Activated T-cell treated with anti-CD3 and anti-CD28 coated beads, Interleukin-2, amount 50 U/mL, for 72 hours (primary cell): ENCODE data around the gene DISP2. TPM values are rescaled to one million over a fixed set of nuclear protein-coding genes. Genes with fewer than 3 reads are reported as not detected.

ENCODE experiments used
- ATAC-seq, 2 donors: fragments of 150-1000 bp; cut with Tn5 transposase; replicated peaks in 1 of 2; 2 replicates each; pipeline ENCODE4 v1.10.0; 2021; ENCODE audit warnings: moderate library complexity in 2 of 2, mild to moderate bottlenecking in 1 of 2
- DNase-seq, 2 donors: peaks; one replicate each; pipeline ENCODE4 v3.0.0; 2021 to 2022; ENCODE audit warnings: mixed read lengths in 1 of 2
- H3K27ac Mint-ChIP-seq: one replicate; pipeline ENCODE4 v1.8.0; 2022; ENCODE audit warnings: mild to moderate bottlenecking, moderate library complexity, mixed read lengths
- H3K27me3 Mint-ChIP-seq: one replicate; pipeline ENCODE4 v1.8.0; 2022; ENCODE audit warnings: low read depth, mixed read lengths
- H3K36me3 Mint-ChIP-seq, 2 donors: one replicate each; pipeline ENCODE4 v1.8.0; 2022; ENCODE audit warnings: mixed read lengths in 2 of 2, mild to moderate bottlenecking in 1 of 2; ENCODE audit not compliant: insufficient read depth in 2 of 2
- H3K4me1 Mint-ChIP-seq: one replicate; pipeline ENCODE4 v1.8.0; 2022; ENCODE audit warnings: low read depth, mixed read lengths
- H3K4me3 Mint-ChIP-seq, 2 donors: one replicate each; pipeline ENCODE4 v1.8.0; 2022; ENCODE audit warnings: mild to moderate bottlenecking in 2 of 2, mixed read lengths in 2 of 2, moderate library complexity in 2 of 2
- H3K9me3 Mint-ChIP-seq, 2 donors: one replicate each; pipeline ENCODE4 v1.8.0; 2022; ENCODE audit warnings: mixed read lengths in 2 of 2
- total RNA-seq, 2 donors: library from RNA; stranded (reverse); gene quantifications; one replicate each; pipeline ENCODE4 v1.2.3, GENCODE V29; 2022

The DISP2 gene
- total RNA-seq, 2 donors from 2014 or later: 0.19 to 0.34 TPM

DNA sequence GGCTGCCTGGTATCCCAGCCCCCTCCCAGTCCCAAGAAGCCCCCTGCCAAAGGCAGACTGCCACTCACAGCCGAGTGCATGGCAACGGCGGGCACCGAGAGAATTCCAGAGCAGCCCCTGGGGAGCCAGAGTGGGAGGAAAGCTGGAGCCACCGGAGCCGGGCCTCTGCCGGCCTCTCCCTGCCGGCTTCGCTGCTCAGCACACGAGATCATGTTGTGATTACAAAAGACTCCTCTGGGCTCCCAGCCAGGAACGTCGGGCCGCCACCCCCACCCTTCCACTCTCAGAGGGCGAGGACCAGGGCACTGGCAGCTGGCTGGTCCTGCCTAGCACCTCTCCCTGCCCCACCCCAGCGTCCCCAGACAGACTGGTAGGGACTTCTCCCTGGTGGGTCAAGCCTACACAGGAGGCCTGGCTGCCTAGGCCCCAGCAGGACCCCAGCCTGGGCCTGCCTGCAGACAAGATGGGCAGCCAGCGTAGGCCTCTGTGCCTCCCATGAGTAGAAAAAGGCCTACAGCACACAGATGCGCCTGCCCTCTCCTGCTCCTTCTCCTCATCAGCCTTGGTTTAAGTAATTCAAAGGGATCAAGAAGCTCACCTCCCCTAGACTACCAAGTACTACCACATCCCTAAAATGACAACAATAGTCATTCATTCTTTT, 17.1 kb upstream of the DISP2 start, which contains the start of gene CCDC9B:
Gene CCDC9B, minus strand, starts transcription at position 200 of the 661 bp plus-strand sequence. Its CDS starts 120 bp downstream, at position 80.
- Mint-ChIP-seq H3K27me3 (no peaks in the 10 kb centered on the region), H3K9me3 (no peaks in the 10 kb centered on the region), H3K36me3 (no peaks in the 10 kb centered on the region), H3K27ac (no peak within 1 kb of the TSS), H3K4me1 (no peaks in the 10 kb centered on the region), H3K4me3 (no peak within 1 kb of the TSS)
- ATAC-seq (no peak), DNase-seq (no peak)

- DNase-seq: no peak
- no peak for ATAC-seq
- no peaks in the 10 kb centered on the region for H3K4me1 Mint-ChIP-seq
- no peaks in the 10 kb centered on the region for H3K9me3 Mint-ChIP-seq
- H3K4me3 Mint-ChIP-seq: no peak overlapping the region
- no peak overlapping the region for H3K27ac Mint-ChIP-seq
- no peaks in the 10 kb centered on the region for H3K36me3 Mint-ChIP-seq
- H3K27me3 Mint-ChIP-seq: no peaks in the 10 kb centered on the region
Observed at GRCh38 chr15:40342416-40343320, 15.4 kb upstream of the DISP2 start.

DNA sequence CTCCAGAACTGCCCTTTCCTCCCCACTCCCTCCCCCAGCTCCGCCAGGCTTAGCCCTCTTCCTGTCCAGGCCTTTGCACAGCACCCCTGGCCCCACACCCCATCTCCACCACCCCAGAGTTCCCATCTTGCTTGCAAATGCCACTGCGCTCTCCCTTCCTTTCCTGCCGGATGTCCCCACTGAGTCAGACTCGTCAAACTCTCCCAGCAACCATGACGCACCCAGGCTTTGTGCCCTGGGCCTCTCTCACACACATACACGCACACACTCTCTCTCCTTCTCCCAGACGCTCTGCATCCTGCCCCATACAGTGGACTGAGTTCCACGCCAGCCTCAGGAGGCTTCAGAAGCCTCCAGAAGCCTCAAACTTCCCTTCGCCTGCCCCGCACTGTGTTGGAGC, 14.5 kb upstream of the DISP2 start:
- Mint-ChIP-seq H3K36me3 (no peaks in the 10 kb centered on the region), H3K9me3 (no peaks in the 10 kb centered on the region), H3K27me3 (no peaks in the 10 kb centered on the region), H3K4me3 (no peak overlapping the region), H3K27ac (no peak overlapping the region), H3K4me1 (no peaks in the 10 kb centered on the region)
- no peak for ATAC-seq
- DNase-seq: no peak

DNA sequence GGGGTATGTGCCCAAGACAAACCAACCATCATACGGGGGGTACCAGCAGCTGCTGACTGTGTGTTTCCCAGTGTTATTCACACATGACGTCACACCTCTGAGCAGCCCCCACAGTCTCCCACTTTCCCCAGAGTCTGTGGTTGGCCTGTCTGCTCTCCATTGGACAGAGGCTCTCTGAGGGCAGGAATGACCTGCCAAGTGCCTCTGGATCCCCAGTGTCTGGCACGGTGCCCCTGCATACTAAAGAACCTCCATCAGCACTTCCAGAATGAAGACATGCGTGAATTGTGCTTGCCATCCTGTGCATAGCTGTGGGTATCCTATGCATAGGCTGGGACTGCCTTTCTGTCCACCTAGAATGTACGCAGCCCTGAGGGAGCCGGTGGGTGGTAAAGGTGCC, 13.8 kb upstream of the DISP2 start:
- Mint-ChIP-seq H3K27ac (no peak overlapping the region), H3K4me3 (no peak overlapping the region), H3K9me3 (no peaks in the 10 kb centered on the region), H3K4me1 (no peaks in the 10 kb centered on the region), H3K36me3 (no peaks in the 10 kb centered on the region), H3K27me3 (no peaks in the 10 kb centered on the region)
- no peak for DNase-seq
- peak in 1 of 2 donors; percentile 18 for ATAC-seq

DNA sequence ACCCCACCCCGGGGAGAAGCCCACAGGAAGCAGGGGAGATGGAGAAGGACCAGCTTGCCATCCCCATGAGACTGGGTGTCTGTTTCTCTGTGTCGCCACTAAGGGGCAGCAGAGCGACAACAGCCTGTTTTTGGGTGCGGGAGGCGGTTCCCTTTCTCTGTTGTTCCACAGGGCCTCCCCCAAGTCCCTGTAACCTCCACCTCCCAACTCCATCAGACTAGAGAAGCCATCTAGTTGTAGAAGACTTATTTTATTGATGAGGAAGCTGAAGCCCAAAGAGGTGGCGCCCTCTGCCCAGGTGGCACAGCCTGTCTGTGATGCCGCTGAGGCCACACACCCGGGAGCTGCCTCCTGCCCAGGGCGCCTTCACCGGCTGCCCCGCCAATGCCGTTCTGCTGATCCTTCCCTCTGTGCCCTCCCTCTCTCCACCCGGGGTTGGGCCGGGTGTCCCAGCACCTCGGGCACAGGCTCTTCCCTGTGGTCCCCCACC, 13.3 kb upstream of the DISP2 start:
- no peak overlapping the region for H3K27ac Mint-ChIP-seq
- peak; percentile 65 to 71 for DNase-seq
- H3K4me1 Mint-ChIP-seq: no peaks in the 10 kb centered on the region
- no peaks in the 10 kb centered on the region for H3K9me3 Mint-ChIP-seq
- no peak overlapping the region for H3K4me3 Mint-ChIP-seq
- ATAC-seq: peak; percentile 69 to 75
- H3K27me3 Mint-ChIP-seq: no peaks in the 10 kb centered on the region
- no peaks in the 10 kb centered on the region for H3K36me3 Mint-ChIP-seq

DNA sequence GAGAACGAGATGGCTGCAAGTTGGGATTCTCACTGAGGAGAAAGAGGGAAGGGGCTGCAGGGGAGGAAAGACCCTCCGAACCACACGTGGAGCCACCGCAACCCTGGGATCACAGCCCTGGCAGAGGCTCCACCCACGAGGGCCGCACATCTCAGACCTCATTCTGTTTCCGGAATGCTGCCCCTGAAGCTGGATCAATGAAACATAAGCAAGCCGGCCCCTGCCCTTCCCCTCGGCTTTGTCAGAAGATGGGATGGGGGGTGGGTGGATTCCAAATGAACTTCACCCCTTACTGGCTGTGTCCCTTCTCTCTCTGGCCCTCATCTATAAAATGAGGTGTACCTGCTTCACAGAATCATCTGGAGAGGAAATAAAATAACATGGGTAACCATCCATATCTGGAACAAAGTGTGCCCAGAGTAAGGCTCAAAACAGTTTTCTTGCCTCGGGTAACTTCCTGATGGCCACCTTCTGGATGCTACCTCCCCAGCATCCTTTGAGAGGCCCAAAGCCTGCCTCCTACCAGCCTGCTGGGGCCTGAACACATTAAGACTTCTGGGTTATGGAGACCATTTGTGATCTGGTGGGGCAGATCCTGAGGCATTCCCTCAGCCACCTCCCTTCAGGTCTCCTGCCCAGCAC, 12.7 kb upstream of the DISP2 start:
- Mint-ChIP-seq H3K9me3 (no peaks in the 10 kb centered on the region), H3K4me3 (no peak overlapping the region), H3K27ac (no peak overlapping the region), H3K27me3 (no peaks in the 10 kb centered on the region), H3K36me3 (no peaks in the 10 kb centered on the region), H3K4me1 (no peaks in the 10 kb centered on the region)
- DNase-seq (no peak), ATAC-seq (no peak)

DNA sequence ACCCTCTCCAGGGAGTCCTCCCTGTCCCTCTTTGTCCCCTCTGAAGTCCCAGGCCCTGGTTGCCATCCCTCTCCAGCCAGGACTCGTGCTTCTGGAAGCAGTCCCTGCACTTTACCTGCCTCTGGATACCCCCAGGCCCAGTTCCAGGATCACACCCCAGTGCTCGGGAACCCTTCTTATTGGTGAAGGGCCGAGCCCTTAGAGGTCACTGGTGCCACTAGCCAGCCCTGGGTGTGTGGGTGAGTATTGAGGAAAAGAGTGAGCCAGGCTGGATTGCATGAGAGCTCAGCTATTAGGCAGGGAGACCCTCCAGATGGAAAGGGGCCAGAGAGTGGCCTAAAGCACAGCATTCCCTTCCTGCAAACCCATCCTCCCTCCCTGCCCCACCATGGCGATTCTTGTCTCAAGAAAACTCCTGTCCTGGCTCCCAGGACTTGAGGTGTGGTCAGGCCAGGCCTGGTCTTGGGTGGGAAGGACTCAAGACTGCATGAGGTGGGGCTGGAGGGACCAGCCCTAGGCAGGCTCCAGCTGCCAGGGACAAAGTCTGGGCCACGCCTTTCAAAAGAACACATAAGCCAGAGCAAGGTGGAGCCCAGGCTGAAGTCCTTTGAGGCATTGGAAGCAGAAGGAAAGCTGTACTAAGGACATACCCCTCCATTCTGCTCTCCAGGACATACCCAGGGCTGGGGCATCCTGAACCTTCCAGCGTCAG, 12.0 kb upstream of the DISP2 start:
- DNase-seq (no peak), ATAC-seq (no peak)
- H3K4me3 Mint-ChIP-seq: no peak overlapping the region
- H3K4me1 Mint-ChIP-seq: no peaks in the 10 kb centered on the region
- H3K9me3 Mint-ChIP-seq: no peaks in the 10 kb centered on the region
- no peaks in the 10 kb centered on the region for H3K36me3 Mint-ChIP-seq
- H3K27me3 Mint-ChIP-seq: no peaks in the 10 kb centered on the region
- no peak overlapping the region for H3K27ac Mint-ChIP-seq

DNA sequence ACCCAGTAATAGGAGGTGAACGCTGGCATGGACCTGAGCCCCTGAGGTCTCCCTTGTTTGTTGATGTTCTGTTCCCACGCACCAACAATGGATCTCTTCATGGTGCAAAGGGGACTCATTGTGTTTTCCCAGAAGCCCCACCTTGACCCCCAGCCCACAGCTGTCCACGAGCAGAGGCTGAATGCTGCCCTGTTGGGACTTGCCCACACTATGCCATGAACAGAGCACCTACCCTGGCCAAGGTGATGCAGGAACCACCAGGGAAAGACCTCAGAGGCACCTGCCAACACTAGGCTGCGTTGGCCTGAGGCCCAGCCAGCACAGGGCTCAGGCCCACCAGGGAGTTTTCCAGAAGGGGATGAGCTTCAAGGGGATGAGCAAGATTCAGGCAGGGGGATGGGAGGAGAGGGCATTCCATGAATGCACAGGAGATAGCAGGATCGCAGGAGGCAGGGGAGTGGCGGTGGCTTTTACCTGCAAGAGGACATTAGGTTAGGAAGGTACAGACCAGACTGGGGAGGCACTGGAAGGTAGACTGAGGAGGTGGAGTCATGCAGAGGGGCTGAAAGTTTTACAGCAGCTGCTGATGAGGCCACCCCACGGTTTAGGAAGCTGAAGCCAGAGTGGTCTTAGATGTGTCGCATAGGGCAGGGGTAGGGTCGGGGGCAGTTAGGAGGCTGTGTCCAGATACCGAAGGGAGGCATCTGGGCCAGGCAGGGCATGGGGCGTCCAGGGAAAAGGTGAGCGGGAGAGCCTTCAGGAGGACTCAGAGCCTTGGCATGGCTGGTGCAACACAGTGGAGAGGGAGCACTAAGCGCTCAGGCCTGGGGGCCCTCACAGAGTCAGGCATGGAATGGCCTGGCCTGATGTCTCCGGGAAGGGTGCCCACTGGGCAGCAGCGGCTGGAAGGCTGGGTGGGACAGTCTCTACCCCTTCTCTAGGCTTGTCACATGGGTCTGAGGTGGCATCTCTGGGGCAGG, 11.2 kb upstream of the DISP2 start:
- Mint-ChIP-seq H3K4me3 (no peak overlapping the region), H3K36me3 (no peaks in the 10 kb centered on the region), H3K27ac (no peak overlapping the region), H3K27me3 (no peaks in the 10 kb centered on the region), H3K4me1 (no peaks in the 10 kb centered on the region), H3K9me3 (no peaks in the 10 kb centered on the region)
- no peak for ATAC-seq
- DNase-seq: no peak

DNA sequence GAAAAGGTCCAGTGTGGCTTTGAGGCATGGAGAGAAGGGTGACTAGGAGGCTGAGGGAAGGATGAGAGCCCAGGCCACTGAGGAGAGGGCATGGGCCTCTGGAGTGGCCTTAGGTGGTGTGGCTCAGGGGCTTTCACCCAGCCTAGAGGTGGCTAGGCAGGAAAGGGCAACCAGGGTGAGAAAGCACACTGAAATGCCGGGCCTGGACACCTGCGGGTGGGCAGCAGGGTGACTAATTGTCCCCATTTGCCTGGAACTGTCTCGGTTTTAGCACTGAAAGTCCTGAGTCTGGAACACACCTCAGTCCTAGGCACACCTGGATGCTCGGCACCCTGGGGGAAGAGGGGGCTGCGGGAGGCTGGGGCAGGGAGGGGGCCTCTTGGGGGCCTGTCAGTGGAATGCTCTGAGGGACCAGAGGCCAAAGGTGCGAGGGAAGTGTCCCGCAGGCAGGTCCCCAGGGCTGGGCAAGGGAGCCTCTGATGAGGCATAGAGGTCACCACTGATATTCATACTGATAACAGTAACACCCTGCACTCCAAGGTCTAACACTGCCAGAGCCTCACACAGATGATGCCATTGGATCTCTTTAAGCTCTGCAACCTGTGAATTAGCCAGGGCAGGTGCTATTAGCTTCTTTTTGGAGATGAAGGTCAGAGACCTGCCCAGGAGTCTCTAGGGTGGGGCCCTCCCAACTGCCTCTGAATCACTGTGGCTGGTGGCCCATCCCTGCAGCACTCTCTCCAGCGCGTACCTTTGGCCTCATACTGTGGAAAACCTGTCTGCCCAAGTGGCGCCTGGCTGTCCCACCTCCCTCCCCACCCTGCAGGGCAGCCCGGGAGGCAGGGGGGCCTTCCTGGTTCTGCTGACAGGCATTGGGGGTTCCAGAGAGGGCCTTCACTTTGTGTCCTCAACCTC, 10.2 kb upstream of the DISP2 start:
- Mint-ChIP-seq H3K27me3 (no peaks in the 10 kb centered on the region), H3K9me3 (no peaks in the 10 kb centered on the region), H3K4me3 (no peak overlapping the region), H3K27ac (no peak overlapping the region), H3K4me1 (no peaks in the 10 kb centered on the region), H3K36me3 (no peaks in the 10 kb centered on the region)
- no peak for DNase-seq
- no peak for ATAC-seq

GRCh38 chr15:40348474-40348870, 9.5 kb upstream of the DISP2 start:
- Mint-ChIP-seq H3K27ac (no peak overlapping the region), H3K4me3 (no peak overlapping the region), H3K36me3 (no peaks in the 10 kb centered on the region), H3K27me3 (no peaks in the 10 kb centered on the region), H3K9me3 (no peaks in the 10 kb centered on the region), H3K4me1 (no peaks in the 10 kb centered on the region)
- ATAC-seq (no peak), DNase-seq (no peak)

- no peaks in the 10 kb centered on the region for H3K4me1 Mint-ChIP-seq
- ATAC-seq (no peak), DNase-seq (no peak)
- no peak overlapping the region for H3K27ac Mint-ChIP-seq
- no peaks in the 10 kb centered on the region for H3K27me3 Mint-ChIP-seq
- no peaks in the 10 kb centered on the region for H3K36me3 Mint-ChIP-seq
- no peaks in the 10 kb centered on the region for H3K9me3 Mint-ChIP-seq
- no peak overlapping the region for H3K4me3 Mint-ChIP-seq
Observed at GRCh38 chr15:40349163-40349562, 8.9 kb upstream of the DISP2 start.
